ENCODE results near the gene SLC15A1.
"Not testable (repeated sequence)": the region's sequence is repeated elsewhere in the genome, so short reads cannot be mapped to it uniquely, and the experiment has no call there.

The SLC15A1 gene

DNA sequence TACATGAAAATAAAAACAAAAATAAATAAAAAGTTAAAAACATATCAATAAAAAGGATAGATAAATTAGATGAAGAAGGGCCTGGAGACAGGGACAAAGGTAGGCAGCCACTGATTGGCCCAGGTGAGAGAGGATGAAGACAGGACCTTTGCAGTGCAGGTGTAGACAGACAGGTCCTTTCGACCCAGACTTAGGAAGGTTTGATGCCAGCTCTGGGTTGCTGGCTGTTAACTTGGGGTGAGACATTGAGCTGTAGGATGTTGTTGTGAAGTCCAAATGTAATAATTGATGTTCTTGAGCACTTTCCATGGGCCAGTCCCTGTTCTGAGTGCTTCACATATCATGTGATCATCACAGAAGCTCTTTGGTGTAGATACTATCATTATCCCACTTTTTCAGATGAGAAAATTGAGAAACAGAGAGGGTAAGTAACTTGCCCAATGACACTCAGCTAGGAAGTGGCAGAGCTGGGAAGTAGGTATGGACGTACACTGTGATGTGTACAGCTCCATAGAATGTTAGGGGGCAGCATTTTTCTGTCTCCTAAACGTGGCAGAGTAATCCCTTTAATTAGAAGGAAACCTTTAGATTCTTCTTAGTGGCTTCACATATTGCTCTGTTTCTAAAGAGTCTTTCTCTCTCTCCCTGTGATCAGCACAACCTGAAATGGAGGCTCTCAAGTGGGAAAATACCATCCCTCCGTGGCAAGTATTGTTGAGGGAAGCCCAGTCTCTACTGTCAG is 99.6 kb downstream of the SLC15A1 start:
- DNase-seq: no peak

- DNase-seq: no peak
These were observed 100.2 kb downstream of the SLC15A1 start for GRCh38 chr13:98652276-98652675.

DNA sequence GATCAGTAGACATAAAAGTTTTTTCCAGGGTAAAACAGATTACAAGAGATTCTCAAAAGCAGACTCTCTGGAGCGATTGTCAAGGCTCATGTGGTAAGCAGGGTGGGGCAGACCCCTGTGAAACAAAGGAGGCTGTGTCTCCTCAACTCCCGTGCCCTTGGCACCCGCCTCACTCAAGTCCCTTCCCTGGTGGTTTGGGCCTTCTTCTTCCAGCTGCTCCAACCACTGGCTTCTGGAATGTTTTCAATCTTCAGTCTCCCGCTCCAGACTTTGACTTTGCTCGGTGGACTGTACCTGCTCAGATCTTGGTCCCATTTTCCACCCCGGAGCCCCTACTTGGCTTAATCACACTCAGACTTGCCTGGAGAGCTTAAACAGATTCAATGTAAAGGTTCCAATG is 100.7 kb downstream of the SLC15A1 start:
- DNase-seq: no peak

DNA sequence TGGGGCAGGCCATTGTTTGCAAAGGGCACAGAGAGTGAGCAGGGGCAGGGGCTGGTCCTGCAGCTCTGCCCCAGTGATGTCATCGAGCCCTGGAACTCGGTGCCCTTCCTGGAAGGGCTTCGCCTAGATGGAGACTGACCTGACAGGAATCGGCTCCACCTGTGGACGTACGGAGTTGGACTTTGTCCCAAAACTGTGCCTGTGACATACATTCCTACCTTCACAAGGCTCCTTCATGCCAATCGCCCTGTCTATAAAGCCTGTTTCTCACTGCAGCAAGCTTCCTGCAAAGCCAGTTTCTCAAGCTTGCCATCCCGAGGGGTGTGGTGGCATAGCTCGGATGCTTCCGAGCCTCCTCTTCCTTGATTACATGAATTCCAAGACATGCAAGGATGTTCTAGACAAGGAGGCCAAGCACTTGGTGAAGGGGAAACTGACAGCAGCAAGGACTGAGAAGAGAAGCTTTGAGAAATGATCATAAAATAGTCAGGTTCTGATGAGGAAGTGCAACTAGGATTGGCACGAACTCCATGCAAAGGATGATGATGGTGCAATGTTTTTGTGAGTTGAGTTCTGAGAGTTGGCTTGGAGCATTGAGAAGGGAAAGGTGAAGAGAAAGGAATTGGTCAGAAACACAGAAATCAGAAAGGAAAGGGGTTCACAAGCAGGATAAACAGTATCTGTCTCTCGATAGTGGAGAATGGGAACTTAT is 101.9 kb downstream of the SLC15A1 start:
- peak; percentile 58 for DNase-seq

- DNase-seq: no peak
These were observed 102.6 kb downstream of the SLC15A1 start for GRCh38 chr13:98649861-98650260.

- DNase-seq: no peak
These were observed 103.8 kb downstream of the SLC15A1 start for GRCh38 chr13:98648686-98649085.

DNA sequence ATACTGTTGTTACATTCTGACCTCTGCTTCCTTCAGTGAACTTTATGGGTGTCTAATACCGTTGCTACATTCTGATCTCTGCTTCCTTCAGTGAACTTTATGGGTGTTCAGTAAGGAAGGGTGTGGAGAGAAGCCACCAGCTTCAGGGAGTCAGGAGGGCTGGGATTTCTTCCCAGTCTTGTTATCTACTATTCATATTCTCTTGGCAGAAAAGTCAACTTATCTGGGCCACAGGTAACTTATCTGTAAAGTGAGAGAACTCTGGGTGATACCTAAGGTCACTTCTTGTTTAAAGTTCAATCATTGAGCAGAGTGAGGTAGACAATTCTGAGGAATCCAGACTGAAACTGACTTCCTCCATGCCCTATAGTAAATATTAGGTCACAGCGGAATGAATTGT is 104.3 kb downstream of the SLC15A1 start:
- DNase-seq: no peak

GRCh38 chr13:98647121-98647520 is 105.4 kb downstream of the SLC15A1 start:
- no peak for DNase-seq

DNA sequence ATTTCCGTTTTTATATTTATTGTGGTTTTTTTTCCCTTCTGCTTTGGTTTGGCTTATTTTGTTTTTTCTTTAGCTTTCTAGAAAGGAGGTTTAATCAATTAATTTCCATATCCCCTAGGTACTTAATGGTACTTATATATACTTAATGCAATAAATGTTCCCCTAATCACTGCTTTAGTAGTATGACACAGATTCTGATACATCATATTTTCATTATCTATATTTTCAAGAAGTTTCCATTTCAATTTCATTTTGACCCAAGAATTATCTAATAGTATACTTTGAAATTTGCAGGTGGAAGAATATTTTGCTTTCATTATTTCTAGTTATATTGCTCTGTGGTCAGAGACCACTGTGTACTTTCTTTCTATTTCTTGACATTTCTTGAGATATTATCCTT is 109.0 kb downstream of the SLC15A1 start:
- DNase-seq: no peak

- DNase-seq: no peak
These were observed 111.4 kb downstream of the SLC15A1 start for GRCh38 chr13:98641075-98641474.

GRCh38 chr13:98639785-98640184 is 112.7 kb downstream of the SLC15A1 start:
- DNase-seq: not testable (repeated sequence)

GRCh38 chr13:98638352-98638751 is 114.1 kb downstream of the SLC15A1 start:
- not testable (repeated sequence) for DNase-seq

Data from inflammatory macrophage treated with lipopolysaccharide for 1 hour (primary cell).